AML-193 (cell line): ENCODE measurements around the gene APOBEC3C.
"Not testable (repeated sequence)": the region's sequence is repeated elsewhere in the genome, so short reads cannot be mapped to it uniquely, and the experiment has no call there.

Experiments used
- DNase-seq, 2 experiments: peaks; one replicate each; lab custom pipeline; 2025; lab: John Stamatoyannopoulos, UW

The APOBEC3C gene

DNA sequence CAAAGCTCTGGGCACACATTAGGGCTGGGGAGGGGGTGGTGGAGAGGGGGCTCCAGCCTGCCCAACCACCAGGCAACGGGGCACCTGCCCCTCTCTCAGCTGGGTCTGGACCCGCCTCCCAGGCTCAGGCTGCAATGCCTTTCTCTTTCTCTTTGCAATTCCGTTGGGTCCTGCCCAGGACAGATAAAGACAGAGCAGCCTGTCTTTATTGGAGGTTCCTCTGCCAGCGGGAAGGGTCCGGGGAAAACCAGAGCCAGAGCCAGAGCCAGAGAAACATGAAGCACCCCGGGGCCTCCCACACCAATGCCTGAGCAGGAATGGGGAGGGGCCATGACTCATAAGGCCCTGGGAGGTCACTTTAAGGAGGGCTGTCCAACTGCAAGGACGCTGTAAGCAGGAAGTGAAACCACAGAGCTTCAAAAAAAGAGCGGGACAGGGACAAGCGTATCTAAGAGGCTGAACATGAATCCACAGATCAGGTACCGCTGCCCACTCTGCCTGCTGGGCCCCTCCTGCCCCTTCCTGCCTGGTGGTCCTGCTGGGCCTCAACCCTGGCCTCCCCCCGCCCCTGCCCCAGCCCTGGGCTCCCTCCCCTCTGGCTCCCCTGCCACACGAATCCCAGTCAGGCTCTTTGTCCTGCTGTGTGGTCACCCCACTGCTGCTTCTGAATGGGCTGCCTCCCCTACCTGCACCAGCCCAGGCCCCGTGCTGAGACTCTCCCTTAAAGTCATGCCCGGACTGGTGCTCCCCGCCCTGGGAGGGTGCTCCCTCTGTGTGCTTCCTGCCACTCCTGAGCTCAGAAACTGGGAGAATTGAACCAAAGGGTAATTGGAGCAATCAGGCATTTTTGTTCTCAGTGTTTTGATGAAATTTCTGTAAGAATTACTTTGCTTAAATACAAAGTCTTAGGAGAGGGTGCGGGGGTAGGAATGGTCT lies 31.8 kb upstream of the APOBEC3C start, which contains the start of gene APOBEC3B:
Gene APOBEC3B (plus strand): TSS at position 356 of the 936 bp plus-strand sequence. CDS start 107 bp downstream, at position 463.
- peak; percentile 85 to 87 for DNase-seq

DNA sequence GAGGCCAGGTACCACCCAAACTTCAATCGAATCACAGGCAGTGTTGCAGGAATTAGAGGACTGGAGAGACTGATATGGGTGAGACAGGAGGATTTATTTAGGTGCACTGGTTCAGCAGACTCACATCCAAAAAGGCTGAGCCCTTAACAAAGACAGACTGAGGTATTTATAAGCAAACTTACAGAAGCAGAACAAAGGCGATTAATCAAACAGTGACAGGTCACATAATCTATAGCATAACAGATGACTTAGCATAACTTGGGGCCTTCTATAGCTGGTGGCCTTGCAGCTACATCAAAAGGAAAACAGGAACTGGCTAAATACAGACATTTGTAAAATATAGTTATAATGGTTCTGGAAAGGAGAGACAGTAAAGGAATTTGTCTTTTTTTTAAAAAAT lies 29.8 kb upstream of the APOBEC3C start:
- DNase-seq: no peak

DNA sequence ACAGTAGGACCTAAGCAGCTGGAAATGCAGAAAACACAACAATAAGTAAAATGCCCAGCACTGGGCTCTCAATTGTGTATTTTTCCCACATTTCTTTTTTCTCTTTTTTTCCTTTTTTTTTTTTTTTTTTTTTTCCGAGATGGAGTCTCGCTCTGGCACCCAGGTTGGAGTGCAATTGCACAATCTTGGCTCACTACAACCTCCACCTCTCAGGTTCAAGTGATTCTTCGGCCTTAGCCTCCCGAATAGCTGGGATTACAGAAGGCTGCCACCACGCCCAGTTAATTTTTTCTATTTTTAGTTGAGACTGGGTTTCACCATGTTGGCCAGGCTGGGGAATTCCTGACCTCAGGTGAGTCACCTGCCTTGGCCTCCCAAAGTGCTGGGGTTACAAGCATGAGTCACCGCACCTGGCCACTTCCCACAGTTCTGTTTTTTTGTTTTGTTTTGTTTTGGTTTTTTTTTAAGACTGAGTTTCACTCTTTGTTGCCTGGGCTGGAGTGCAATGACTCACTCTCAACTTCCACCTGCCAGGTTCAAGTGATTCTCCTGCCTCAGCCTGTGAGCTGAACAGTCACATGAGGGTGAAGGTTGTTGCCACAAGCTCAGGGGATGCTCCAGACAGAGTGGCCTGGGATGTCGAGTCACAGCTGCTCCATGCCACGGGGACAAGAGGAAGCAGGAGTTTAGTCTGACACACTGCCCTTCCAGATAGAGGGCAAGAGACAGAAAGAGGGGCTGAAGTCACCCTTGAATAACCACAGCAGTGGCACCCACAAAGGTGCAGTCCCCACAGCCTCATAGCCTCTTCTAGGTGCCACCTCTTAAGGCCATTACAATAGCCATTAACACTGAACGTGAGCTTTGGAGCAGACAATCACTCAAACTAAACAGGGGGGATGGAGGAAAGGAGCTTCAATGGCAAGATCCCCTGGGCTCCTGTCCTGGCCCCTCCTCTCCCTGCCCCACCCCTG lies 29.0 kb upstream of the APOBEC3C start:
- not testable (repeated sequence) for DNase-seq

DNA sequence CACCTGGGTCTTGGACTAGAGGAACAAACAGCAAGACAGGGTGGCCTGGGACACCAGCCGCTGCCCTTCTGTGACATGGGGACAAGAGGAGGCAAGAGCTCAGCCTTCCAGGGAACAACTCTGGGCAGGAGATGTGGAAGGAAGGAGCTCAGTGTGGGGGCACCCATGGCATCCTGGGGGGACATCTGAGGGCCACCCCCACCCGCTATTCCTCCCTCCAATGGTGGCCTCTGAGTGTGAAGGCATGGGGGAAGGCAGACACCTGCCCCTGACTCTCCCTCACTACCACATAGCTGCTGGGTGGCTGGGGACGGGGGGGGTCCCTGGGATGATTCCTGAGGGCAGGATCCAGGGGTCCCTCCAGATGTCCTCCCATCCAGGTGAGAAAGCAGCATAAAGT lies 27.4 kb upstream of the APOBEC3C start:
- no peak for DNase-seq

DNA sequence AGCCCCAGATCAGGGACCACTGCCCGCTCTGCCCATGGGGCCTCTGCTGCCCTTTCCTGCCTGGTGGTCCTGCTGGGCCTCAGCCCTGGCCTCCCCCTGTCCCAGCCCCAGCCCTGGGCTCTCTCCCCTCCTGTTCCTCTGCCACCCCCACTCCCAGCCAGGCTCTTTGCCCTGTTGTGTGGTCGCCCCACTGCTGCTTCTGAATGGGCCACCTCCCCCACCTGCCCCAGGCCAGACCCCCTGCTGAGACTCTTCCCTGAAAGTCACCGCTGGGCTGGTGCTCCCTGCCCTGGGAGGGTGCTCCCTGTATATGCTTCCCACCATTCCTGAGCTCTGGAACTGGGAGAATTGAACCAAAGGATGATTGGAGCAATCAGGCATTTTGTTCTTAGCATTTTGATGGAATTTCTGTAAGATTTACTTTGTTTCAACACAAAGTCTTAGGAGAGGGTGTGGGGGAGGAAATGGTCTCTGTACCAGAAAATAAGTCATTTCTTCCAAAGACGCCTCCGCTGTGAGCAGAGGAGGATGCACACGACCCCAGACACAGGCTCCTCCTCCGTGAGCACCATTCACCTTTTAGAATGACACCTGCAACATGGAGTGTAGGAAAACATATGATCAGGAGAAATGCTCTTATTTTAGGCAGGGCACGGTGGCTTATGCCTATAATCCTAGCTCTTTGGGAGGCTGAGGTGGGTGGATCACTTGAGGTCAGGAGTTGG lies 26.7 kb upstream of the APOBEC3C start:
- no peak for DNase-seq

DNA sequence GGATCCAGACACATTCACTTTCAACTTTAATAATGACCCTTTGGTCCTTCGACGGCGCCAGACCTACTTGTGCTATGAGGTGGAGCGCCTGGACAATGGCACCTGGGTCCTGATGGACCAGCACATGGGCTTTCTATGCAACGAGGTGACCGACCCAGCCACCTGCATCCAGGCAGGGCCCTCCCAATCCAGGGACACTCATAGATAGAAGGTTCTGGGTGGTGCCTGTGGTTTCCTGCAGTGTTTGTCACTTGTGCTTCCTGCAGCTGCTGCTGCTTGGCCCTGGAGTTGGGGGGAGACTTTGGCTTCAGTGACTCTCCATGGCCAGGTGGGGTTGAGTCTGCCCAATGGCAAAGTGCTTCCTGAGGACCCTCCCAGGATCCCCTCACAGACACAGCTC lies 24.6 kb upstream of the APOBEC3C start:
- no peak for DNase-seq

DNA sequence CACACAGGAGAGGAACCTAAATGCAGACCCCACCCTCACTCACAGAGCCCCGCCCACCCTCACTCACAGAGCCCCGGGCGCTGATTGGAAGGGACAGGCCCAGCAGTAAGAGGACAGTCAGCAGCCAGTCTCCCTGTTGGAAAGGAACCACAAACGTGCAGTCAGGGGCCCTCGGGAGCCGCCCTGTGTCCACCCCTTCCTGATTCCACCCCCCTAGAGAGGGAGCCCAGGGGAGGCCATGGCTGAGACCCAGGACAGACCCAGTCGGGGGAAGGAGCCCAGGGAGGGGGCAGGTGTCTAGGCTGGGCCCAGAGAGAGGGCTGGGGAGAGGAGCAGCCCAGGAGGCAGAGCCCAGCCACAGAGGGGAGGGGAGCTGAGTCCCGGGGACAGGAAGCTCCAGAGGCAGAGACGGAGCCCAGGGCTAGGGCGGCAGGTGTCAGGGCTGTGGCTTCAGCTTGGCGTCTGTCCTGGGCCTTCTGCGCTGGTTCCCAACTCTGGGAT lies 21.1 kb upstream of the APOBEC3C start:
- not testable (repeated sequence) for DNase-seq

DNA sequence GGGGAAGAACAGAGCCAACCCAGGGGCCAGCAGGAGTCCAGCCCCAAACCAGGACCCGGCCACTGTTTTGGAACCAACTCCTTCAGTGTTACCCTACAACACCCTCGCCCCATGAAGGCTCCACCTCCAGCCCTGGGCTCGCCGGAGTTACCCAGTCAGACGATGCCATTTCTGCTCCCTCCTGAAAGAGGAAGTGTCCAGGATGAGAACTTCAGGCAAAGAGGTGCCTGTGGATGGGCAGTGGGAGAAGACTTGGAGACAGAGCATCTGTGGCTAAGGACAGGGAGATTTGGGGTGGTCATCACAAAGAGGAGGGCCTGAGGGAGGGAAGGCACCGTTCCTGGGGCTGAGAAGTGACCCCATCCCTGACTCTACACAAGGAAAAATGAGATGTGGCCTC lies 18.0 kb upstream of the APOBEC3C start:
- no peak for DNase-seq

DNA sequence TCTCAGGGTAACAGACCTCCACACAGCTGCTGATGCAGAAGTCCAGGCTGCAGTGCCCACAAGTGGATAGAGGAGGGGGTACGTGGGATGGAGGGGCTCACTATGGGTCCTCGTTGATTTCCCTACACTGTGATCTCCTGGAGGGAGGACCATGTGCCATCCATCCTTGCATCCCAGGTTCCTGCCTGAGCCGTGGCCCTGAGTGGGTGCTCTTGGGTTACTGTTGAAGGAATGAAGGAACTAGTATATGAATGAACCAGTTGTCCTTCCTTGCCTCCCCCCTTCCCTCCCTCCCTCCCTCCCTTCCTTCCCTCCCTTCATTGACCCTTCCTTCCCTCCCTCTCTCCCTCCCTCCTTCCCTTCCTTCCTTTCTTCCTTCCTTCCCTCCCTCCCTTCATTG lies 16.5 kb upstream of the APOBEC3C start:
- no peak for DNase-seq

DNA sequence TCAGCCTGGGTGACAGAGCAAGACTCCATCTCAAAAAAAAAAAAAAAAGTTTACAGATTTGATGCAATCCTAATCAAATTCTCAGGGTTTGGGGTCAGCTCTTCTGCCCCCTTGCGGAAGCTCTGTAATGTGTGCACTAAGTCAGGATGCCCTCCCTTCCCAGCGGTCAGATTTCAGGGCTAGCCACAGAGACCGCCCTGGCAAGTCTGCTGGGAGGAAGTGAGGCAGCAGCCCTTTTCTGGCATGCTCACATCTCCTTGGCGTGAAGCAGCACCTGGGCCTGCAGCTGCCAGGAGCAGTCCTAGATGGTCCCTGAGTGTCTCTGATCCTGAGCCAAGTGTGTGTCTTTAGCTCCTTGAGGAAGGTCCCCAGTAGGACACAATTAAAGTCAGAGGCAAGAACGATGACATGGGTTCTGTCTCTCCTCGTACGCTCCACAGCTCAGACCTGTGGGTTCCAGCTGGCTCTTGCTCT lies 10.9 kb upstream of the APOBEC3C start:
- DNase-seq: peak; percentile 84 to 87

DNA sequence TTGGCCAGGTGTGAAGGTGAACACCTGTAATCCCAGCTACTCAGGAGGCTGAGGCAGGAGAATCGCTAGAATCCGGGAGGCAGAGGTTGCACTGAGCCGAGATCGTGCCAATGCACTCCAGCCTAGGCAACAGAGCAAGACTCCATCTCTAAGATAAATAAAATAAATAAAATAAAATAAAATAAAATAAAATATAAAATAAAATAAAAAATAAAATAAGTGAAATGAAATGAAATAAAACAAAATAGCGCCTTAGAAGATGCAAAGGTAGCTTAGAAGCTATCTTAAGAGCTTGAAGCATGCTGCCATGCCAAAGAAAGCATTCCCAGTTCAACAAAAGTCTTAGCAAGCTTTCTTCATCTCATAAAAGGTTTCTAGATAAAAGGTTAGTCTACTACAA lies 6.9 kb upstream of the APOBEC3C start:
- DNase-seq: no peak

DNA sequence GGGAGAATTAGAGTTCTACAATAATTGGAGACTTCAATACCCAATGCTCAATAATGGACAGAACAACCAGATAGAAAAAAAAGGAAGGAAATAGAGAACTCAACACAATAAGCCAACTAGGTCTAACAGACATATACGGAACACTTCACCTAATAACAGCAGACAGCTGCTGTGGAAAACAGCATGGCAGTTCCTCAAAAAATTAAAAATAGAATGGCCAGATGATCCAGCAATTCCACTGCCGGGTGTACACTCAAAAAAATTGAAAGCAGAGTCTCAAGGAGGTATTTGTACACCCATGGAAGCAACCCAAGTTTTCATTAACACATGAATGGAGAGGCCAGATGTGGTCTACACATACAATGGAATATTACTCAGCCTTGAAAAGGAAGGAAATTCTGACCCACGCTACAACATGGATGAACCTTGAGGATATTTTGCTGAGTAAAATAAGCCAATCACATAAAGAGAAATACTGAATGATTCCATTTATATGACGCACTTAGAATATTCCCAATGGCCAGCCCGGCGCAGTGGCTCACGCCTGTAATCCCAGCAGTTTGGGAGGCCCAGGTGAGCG lies 5.7 kb upstream of the APOBEC3C start:
- DNase-seq: not testable (repeated sequence)

DNA sequence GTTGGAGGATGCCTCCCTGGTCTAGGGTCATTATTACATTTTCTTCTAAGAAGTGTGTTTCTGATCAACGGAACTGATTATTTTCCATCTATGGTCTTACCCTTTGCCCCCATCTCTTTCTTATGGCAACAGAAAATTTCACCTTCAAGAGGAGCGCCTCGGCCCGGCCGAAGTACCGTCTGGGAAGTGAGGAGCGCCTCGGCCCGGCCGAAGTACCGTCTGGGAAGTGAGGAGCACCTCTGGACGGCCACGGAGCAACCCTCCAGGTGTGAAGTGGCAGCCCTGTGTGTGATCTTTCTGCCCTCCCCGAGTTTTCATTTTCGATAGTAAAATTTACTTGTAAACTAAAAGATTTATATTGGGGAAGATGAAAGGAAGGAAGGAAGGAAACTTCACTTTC lies 3.1 kb upstream of the APOBEC3C start:
- DNase-seq: no peak

DNA sequence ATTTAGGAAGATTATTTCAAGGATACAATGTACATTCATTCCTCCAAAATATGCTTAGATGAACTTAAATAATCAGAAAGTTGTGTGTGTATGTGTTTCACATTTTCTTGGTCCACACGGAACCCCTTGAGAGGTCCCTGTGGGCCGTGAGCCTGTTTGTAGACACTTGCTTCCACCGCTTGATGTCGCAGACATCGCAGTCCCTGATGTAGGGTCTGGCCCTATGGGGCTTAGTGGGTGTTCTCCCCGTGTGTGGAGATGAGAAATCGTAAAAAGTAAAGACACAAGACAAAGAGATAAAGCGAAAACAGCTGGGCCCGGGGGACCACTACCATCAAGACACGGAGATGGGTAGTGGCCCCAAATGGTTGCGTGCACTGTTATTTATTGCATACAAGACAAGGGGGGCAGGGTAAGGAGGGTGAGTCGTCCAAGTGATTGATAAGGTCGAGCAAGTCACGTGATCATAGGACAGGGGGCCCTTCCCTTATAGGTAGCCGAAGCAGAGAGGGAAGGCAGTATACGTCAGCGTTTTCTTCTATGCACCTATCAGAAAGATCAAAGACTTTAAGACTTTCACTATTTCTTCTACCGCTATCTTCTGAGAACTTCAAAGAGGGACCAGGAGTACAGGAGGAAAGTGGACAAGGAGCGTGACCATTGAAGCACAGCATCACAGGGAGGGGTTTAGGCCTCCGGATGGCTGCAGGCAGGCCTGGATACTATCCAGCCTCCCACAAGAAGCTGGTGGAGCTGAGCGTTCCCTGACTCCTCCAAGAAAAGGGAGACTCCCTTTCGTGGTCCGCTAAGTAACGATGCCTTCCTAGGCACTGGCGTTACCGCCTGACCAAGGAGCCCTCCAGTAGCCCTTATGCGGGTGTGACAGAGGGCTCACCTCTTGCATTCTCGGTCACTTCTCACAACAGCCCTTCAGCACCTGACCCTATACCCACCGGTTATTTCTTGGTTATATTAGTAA lies 1.2 kb upstream of the APOBEC3C start:
- no peak for DNase-seq

DNA sequence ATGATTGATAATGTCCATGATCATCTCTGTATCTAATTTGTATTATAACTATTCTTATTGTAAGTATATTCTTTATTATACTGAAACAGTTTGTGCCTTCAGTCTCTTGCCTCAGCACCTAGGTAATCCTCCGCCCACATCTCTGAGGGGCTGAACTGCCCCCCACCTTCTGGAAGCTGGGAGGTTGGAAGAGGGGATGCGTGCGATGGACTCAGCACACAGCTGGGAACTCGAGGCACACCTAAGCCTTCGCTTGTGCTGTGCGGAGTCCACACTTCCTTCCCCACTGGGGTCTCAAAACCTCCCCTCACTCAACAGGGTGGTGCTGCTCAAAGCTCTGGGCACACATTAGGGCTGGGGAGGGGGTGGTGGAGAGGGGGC lies 506 bp upstream of the APOBEC3C start:
- DNase-seq: not testable (repeated sequence)

DNA sequence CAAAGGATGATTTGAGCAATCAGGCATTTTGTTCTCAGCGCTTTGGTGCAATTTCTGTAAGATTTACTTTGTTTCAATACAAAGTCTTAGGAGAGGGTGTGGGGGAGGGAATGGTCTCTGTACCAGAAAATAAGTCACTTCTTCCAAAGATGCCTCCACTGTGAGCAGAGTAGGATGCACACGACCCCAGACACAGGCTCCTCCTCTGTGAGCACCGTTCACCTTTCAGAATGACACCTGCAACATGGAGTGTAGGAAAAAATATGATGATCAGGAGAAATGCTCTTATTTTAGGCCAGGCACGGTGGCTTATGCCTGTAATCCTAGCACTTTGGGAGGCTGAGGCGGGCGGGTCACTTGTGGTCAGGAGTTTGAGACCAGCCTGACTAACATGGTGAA lies 665 bp downstream of the APOBEC3C start:
- not testable (repeated sequence) for DNase-seq

DNA sequence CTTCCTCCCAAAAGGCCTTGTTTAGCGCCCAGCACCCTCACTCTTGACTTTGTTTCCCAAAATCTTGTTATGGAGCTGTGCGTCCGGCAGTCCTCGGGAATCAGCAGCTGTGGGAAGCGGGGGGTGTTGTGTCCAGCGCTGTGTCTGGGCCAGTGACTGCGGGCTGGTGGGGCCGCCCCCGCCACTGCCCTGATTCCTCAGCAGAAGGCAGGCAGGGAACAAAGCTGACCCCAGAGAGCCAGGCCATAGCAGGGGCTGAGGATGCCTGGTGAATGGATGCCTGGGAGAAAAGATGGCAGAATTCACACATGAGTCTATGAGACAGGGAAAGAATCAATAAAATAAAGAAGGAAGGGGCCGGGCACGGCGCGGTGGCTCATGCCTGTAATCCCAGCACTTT lies 2.5 kb downstream of the APOBEC3C start:
- DNase-seq: no peak

DNA sequence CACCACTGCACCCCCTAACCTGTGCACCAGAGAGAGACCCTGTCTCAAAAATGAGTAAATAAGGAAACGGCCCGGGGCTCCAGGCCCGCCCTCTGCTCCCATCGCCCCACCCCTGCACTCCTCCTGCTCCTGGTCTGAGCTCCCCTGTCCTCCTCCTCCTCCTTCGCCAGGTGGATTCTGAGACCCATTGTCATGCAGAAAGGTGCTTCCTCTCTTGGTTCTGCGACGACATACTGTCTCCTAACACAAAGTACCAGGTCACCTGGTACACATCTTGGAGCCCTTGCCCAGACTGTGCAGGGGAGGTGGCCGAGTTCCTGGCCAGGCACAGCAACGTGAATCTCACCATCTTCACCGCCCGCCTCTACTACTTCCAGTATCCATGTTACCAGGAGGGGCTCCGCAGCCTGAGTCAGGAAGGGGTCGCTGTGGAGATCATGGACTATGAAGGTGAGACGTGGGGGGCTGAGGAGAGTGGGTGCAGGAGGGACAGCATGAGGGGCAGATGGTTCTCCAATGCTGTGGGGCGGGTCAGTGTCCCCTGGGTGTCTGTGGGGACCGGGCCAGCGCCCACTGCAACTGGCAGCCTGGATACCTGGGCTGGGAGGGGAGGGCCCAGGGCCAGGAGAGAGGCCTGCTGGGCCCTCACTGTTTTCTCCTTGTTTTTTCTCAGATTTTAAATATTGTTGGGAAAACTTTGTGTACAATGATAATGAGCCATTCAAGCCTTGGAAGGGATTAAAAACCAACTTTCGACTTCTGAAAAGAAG lies 3.7 kb downstream of the APOBEC3C start:
- DNase-seq: no peak

DNA sequence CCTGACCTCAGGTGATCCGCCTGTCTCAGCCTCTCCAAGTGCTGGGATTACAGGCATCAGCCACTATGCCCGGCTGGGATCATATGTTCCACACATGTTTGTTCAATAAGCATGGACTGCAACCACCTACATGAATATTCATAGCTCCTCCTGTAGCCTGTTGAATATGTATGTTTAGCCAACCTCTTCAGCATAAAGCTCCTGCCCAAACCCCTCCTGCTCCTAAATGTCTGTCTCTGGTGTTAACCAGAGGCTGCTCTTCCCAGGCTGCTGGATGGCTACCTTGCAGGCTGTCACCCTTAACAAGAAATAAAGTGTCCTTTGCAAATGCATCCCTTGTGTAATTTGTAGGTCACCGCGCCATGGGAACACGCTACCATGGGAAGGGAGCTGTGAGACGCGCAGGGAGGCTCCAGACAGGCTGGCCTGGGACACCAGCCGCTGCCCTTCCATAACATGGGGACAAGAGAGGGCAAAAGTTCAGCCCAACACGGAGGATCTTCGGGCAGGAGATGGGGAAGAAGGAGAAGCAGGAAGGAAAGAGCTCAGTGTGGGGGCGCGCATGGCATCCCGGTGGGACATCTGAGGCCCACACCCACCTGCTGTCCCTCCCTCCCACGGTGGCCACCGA lies 6.1 kb downstream of the APOBEC3C start:
- not testable (repeated sequence) for DNase-seq
